22Rv1 (cell line): ENCODE data around the gene CIB2.

Source experiments
- ZFX ChIP-seq: fragments of 450-650 bp; IDR thresholded peaks from 2 replicates; pipeline ENCODE4 v1.6.1; 2017; ENCODE audit warnings: antibody characterized with exemption, borderline replicate concordance
- TF ChIP-seq, protein P1 (sequence below): fragments of 450-650 bp; IDR thresholded peaks from 2 replicates; pipeline ENCODE4 v1.5.1; 2017; ENCODE audit warnings: mild to moderate bottlenecking

- TF ChIP-seq, protein P1, sequence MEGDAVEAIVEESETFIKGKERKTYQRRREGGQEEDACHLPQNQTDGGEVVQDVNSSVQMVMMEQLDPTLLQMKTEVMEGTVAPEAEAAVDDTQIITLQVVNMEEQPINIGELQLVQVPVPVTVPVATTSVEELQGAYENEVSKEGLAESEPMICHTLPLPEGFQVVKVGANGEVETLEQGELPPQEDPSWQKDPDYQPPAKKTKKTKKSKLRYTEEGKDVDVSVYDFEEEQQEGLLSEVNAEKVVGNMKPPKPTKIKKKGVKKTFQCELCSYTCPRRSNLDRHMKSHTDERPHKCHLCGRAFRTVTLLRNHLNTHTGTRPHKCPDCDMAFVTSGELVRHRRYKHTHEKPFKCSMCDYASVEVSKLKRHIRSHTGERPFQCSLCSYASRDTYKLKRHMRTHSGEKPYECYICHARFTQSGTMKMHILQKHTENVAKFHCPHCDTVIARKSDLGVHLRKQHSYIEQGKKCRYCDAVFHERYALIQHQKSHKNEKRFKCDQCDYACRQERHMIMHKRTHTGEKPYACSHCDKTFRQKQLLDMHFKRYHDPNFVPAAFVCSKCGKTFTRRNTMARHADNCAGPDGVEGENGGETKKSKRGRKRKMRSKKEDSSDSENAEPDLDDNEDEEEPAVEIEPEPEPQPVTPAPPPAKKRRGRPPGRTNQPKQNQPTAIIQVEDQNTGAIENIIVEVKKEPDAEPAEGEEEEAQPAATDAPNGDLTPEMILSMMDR, result no peak
- no peak for TF ChIP-seq ZFX
Observed at GRCh38 chr15:78110096-78110495, 21.1 kb downstream of the CIB2 start.
